Prostate gland (tissue), 2 donors: ENCODE measurements around the gene OR10H3. TPM values are rescaled to one million over a fixed set of nuclear protein-coding genes. Genes with fewer than 3 reads are reported as not detected.

Experiments used
- DNase-seq: peaks from one replicate; pipeline ENCODE4 v3.0.0-alpha.2; 2019; ENCODE audit warnings: low spot score
- H3K27ac ChIP-seq, 2 donors: fragments of 200-600 bp; sonication (generic); 2 replicates each; pipeline ENCODE4 v1.5.1; 2017 to 2019
- H3K27me3 ChIP-seq: fragments of 200-600 bp; sonication (generic); replicated peaks from 2 replicates; pipeline ENCODE4 v1.5.1; 2019; ENCODE audit not compliant: insufficient read depth
- H3K36me3 ChIP-seq, 2 donors: fragments of 200-600 bp; sonication (generic); 1 replicate in 1 of 2; 2 replicates in 1 of 2; pipeline versions ENCODE4 v1.5.1 to v1.8.1; 2017 to 2019
- H3K4me1 ChIP-seq: fragments of 200-600 bp; sonication (generic); replicated peaks from 2 replicates; pipeline ENCODE4 v1.5.1; 2019
- H3K4me3 ChIP-seq, 2 donors: fragments of 200-600 bp; sonication (generic); 2 replicates each; pipeline ENCODE4 v1.5.1; 2017 to 2019
- H3K9me3 ChIP-seq: fragments of 200-600 bp; sonication (generic); 2 replicates; pipeline ENCODE4 v1.5.1; 2017
- CTCF ChIP-seq, 4 experiments: fragments of 200-600 bp in 2 of 4; fragments of 450-650 bp in 2 of 4; sonication (generic) in 2 of 4; IDR thresholded peaks; 1 replicate in 3 of 4; 2 replicates in 1 of 4; pipeline ENCODE4 v1.5.1; 2016 to 2019; ENCODE audit warnings: antibody characterized with exemption in 4 of 4, mild to moderate bottlenecking in 2 of 4, moderate library complexity in 2 of 4
- POLR2A ChIP-seq: fragments of 450-650 bp; IDR thresholded peaks from one replicate; pipeline ENCODE4 v1.6.1; 2016; ENCODE audit warnings: antibody characterized with exemption, mild to moderate bottlenecking
- POLR2AphosphoS5 ChIP-seq: sonication (generic); formaldehyde crosslinking; IDR thresholded peaks from one replicate; pipeline ENCODE4 v1.6.1; 2017; ENCODE audit warnings: antibody characterized with exemption
- WGBS: methylation state at CpG from one replicate; pipeline ENCODE4 v1.1.5; 2018; 5-methylcytosine and 5-hydroxymethylcytosine counted together
- intact Hi-C: fragments of 100-400 bp; cut with DNase I; formaldehyde crosslinking; loops from one replicate; pipeline ENCODE4 v1.14.2; 2022
- total RNA-seq, 2 donors: library from RNA; depleted of rRNA; stranded (reverse); fragments of >200 nt; gene quantifications; one replicate each; pipeline ENCODE4 v1.1.0, GENCODE V29; 2016

The OR10H3 gene
- total RNA-seq, 2 donors from 2014 or later: not detected

GRCh38 chr19:15730538-15730937, 7.2 kb upstream of the OR10H3 start:
- Histone ChIP-seq H3K9me3 (no peaks in the 10 kb centered on the region), H3K36me3 (no peaks in the 10 kb centered on the region), H3K4me1 (no peaks in the 10 kb centered on the region), H3K27me3 (no peaks in the 10 kb centered on the region), H3K27ac (no peak overlapping the region), H3K4me3 (no peak overlapping the region)
- no peak for DNase-seq
- TF ChIP-seq POLR2A (no peak), CTCF (IDR thresholded peaks at IDR 0.05) (no peak), POLR2AphosphoS5 (no peak)
- intact Hi-C loops: no loop called here
- 55% methylated on average over 1 of the region's 1 CpG for WGBS

DNA sequence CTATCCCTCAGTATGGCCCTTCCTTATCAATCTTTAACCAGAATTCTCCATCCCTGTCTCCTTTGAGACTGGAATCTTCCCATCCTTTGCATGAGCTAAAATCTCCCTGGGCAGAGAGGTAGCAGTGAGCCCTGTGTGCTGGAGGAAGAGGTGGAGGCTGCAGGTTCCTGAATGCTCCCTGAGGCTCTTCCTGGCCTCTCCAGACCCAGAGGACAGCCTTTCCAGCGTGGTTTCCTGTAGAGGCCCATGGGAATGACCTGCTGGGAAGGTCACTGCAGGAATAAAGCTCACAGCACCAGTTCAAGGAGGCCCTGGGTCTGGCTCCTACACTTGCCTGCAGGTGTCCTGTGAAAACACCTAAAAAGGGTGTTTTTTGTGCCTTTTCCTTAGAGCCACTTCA, 5.4 kb upstream of the OR10H3 start:
- H3K4me1 ChIP-seq: no peaks in the 10 kb centered on the region
- TF ChIP-seq POLR2A: no peak
- no peak for TF ChIP-seq POLR2AphosphoS5
- no peak for TF ChIP-seq CTCF (IDR thresholded peaks at IDR 0.05)
- H3K27ac ChIP-seq: no peak overlapping the region
- no peak for DNase-seq
- H3K4me3 ChIP-seq: no peak overlapping the region
- WGBS: 67% methylated on average over 1 of the region's 1 CpG
- intact Hi-C loops: no loop called here
- no peaks in the 10 kb centered on the region for H3K36me3 ChIP-seq
- H3K27me3 ChIP-seq: no peaks in the 10 kb centered on the region
- H3K9me3 ChIP-seq: no peaks in the 10 kb centered on the region

GRCh38 chr19:15733895-15734294, 3.9 kb upstream of the OR10H3 start:
- WGBS: 61% methylated on average over 6 of the region's 6 CpGs
- no peaks in the 10 kb centered on the region for H3K36me3 ChIP-seq
- H3K27ac ChIP-seq: no peak overlapping the region
- intact Hi-C loops: no loop called here
- H3K4me1 ChIP-seq: no peaks in the 10 kb centered on the region
- no peaks in the 10 kb centered on the region for H3K27me3 ChIP-seq
- TF ChIP-seq CTCF (IDR thresholded peaks at IDR 0.05) (no peak), POLR2AphosphoS5 (no peak), POLR2A (no peak)
- no peak for DNase-seq
- H3K9me3 ChIP-seq: no peaks in the 10 kb centered on the region
- H3K4me3 ChIP-seq: no peak overlapping the region

DNA sequence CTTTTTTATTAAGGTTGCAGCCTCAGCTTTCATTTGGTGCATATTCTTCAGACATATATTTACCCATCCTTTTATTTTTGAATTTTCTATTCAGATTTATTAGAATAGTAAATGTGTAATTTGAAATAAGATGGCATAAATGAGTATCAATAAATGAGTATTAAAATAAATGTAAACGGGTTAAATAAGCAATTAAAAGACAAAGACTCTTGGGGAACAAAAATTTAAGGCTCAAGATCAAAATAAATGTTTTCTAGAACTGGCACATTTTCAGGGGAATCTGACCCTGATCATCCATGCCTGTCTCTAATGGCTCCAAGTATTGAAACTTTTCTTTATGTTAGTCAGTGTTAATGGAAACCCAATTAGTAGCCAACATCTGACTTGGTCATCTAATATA, 3.0 kb downstream of the OR10H3 start:
- Histone ChIP-seq H3K4me3 (no peak overlapping the region), H3K4me1 (no peaks in the 10 kb centered on the region), H3K27me3 (no peaks in the 10 kb centered on the region), H3K36me3 (no peaks in the 10 kb centered on the region), H3K27ac (no peak overlapping the region), H3K9me3 (no peaks in the 10 kb centered on the region)
- 81% methylated on average over 1 of the region's 1 CpG for WGBS
- TF ChIP-seq CTCF (IDR thresholded peaks at IDR 0.05) (no peak), POLR2AphosphoS5 (no peak), POLR2A (no peak)
- intact Hi-C loops: no loop called here
- DNase-seq: no peak

DNA sequence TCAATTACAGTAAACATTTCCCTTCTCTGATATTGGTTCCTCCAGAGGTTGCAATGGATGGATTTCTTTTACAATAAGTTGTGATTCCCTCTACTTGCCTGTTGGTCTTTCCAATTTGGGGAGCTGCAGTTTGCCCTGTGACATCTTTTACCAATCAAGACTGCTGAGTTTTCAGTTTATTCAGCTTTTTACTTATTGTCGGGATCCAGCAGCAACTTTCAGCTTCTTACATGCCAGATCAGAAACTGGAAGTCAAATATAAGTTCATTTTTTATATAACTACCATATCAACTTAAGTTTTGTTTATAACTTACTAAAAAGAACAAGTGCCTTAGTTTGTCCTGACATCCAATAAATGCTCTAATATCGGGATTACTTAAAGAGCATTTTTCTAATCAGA, 10.5 kb downstream of the OR10H3 start:
- Histone ChIP-seq H3K4me3 (no peak overlapping the region), H3K27ac (no peak overlapping the region), H3K4me1 (no peaks in the 10 kb centered on the region), H3K9me3 (no peaks in the 10 kb centered on the region), H3K36me3 (no peaks in the 10 kb centered on the region), H3K27me3 (no peaks in the 10 kb centered on the region)
- intact Hi-C loops: no loop called here
- DNase-seq: no peak
- WGBS: 84% methylated on average over 2 of the region's 2 CpGs
- TF ChIP-seq POLR2A: no peak
